IPS DF 6.9 (cell line): ENCODE measurements around the gene ATG16L2.
"Not testable (repeated sequence)": the region's sequence is repeated elsewhere in the genome, so short reads cannot be mapped to it uniquely, and the experiment has no call there.

Experiments
- DNase-seq: peaks from one replicate; pipeline ENCODE4 v3.0.0-alpha.2; 2013; ENCODE audit warnings: low read depth, low spot score
- H3K27ac ChIP-seq: one replicate; pipeline ENCODE4 v1.5.1; 2013; ENCODE audit warnings: low read length, control low read depth
- H3K27me3 ChIP-seq: 2 replicates; pipeline ENCODE4 v1.6.1; 2013; ENCODE audit warnings: mild to moderate bottlenecking, low read length; ENCODE audit not compliant: control insufficient read depth, insufficient read depth
- H3K36me3 ChIP-seq: 2 replicates; pipeline ENCODE4 v1.6.1; 2013; ENCODE audit warnings: low read length; ENCODE audit not compliant: control insufficient read depth, insufficient read depth
- H3K4me1 ChIP-seq: 2 replicates; pipeline ENCODE4 v1.6.1; 2013; ENCODE audit warnings: low read length; ENCODE audit not compliant: control insufficient read depth, insufficient read depth
- H3K4me3 ChIP-seq: 2 replicates; pipeline ENCODE4 v1.5.1; 2013; ENCODE audit warnings: mild to moderate bottlenecking, low read length
- H3K9me3 ChIP-seq: 2 replicates; pipeline ENCODE4 v1.6.1; 2013; ENCODE audit warnings: low read length, inconsistent platforms; ENCODE audit not compliant: control insufficient read depth, insufficient read depth
- WGBS: extraction: QIAGEN DNeasy Blood & Tissue Kit; methylation state at CpG from one replicate; pipeline ENCODE4 v1.1.7; 2013; ENCODE audit warnings: mixed read lengths, missing lambda C conversion rate; ENCODE audit not compliant: insufficient read length, insufficient coverage; 5-methylcytosine and 5-hydroxymethylcytosine counted together

The ATG16L2 gene

GRCh38 chr11:72848846-72849466 is 34.7 kb downstream of the ATG16L2 start:
- Histone ChIP-seq H3K36me3 (no peaks in the 10 kb centered on the region), H3K4me3 (no peak overlapping the region), H3K27me3 (no peaks in the 10 kb centered on the region), H3K4me1 (no peaks in the 10 kb centered on the region), H3K9me3 (no peaks in the 10 kb centered on the region), H3K27ac (no peak overlapping the region)
- no peak for DNase-seq
- WGBS, result no CpG with 5 or more reads among the region's 6 CpGs

GRCh38 chr11:72850832-72851231 is 36.6 kb downstream of the ATG16L2 start:
- Histone ChIP-seq H3K36me3 (no peaks in the 10 kb centered on the region), H3K4me1 (no peaks in the 10 kb centered on the region), H3K4me3 (no peak overlapping the region), H3K27ac (no peak overlapping the region), H3K9me3 (no peaks in the 10 kb centered on the region), H3K27me3 (no peaks in the 10 kb centered on the region)
- WGBS, result no CpG with 5 or more reads among the region's 3 CpGs
- no peak for DNase-seq

- DNase-seq, result no peak
- no peak overlapping the region for H3K4me3 ChIP-seq
- no peaks in the 10 kb centered on the region for H3K4me1 ChIP-seq
- no peaks in the 10 kb centered on the region for H3K9me3 ChIP-seq
- no peaks in the 10 kb centered on the region for H3K36me3 ChIP-seq
- no peaks in the 10 kb centered on the region for H3K27me3 ChIP-seq
- WGBS, result no CpG with 5 or more reads among the region's 4 CpGs
- H3K27ac ChIP-seq, result no peak overlapping the region
Measured at GRCh38 chr11:72851726-72852125, 37.5 kb downstream of the ATG16L2 start.

- no peaks in the 10 kb centered on the region for H3K4me1 ChIP-seq
- H3K27ac ChIP-seq, result no peak overlapping the region
- H3K36me3 ChIP-seq, result no peaks in the 10 kb centered on the region
- no peaks in the 10 kb centered on the region for H3K27me3 ChIP-seq
- no peak for DNase-seq
- H3K4me3 ChIP-seq, result no peak overlapping the region
- no CpG with 5 or more reads among the region's 3 CpGs for WGBS
- H3K9me3 ChIP-seq, result no peaks in the 10 kb centered on the region
Measured at GRCh38 chr11:72856065-72856464, 41.9 kb downstream of the ATG16L2 start.

- no peak overlapping the region for H3K27ac ChIP-seq
- no peaks in the 10 kb centered on the region for H3K36me3 ChIP-seq
- DNase-seq, result no peak
- no CpG with 5 or more reads among the region's 3 CpGs for WGBS
- H3K27me3 ChIP-seq, result no peaks in the 10 kb centered on the region
- H3K4me1 ChIP-seq, result no peaks in the 10 kb centered on the region
- H3K4me3 ChIP-seq, result no peak overlapping the region
- no peaks in the 10 kb centered on the region for H3K9me3 ChIP-seq
Measured at GRCh38 chr11:72856551-72857345, 42.5 kb downstream of the ATG16L2 start.

- WGBS, result no CpG with 5 or more reads among the region's 2 CpGs
- H3K9me3 ChIP-seq, H3K4me1 ChIP-seq, DNase-seq, H3K4me3 ChIP-seq, H3K27me3 ChIP-seq, H3K36me3 ChIP-seq, H3K27ac ChIP-seq: not testable (repeated sequence)
Measured at GRCh38 chr11:72858267-72858666, 44.1 kb downstream of the ATG16L2 start.

GRCh38 chr11:72859126-72859525 is 44.9 kb downstream of the ATG16L2 start:
- Histone ChIP-seq H3K36me3 (no peaks in the 10 kb centered on the region), H3K27me3 (no peaks in the 10 kb centered on the region), H3K4me1 (no peaks in the 10 kb centered on the region), H3K9me3 (no peaks in the 10 kb centered on the region), H3K4me3 (no peak overlapping the region), H3K27ac (no peak overlapping the region)
- no CpG with 5 or more reads among the region's 3 CpGs for WGBS
- DNase-seq, result no peak

GRCh38 chr11:72860010-72860409 is 45.8 kb downstream of the ATG16L2 start:
- no peak overlapping the region for H3K27ac ChIP-seq
- H3K36me3 ChIP-seq, result no peaks in the 10 kb centered on the region
- no peaks in the 10 kb centered on the region for H3K9me3 ChIP-seq
- WGBS, result no CpG with 5 or more reads among the region's 4 CpGs
- no peak for DNase-seq
- H3K4me3 ChIP-seq, result no peak overlapping the region
- no peaks in the 10 kb centered on the region for H3K4me1 ChIP-seq
- no peaks in the 10 kb centered on the region for H3K27me3 ChIP-seq

- no peaks in the 10 kb centered on the region for H3K36me3 ChIP-seq
- DNase-seq, result no peak
- WGBS, result no CpG with 5 or more reads among the region's 4 CpGs
Measured at GRCh38 chr11:72860592-72860991, 46.4 kb downstream of the ATG16L2 start.

GRCh38 chr11:72863091-72863490 is 48.9 kb downstream of the ATG16L2 start:
- Histone ChIP-seq H3K27me3 (no peaks in the 10 kb centered on the region), H3K27ac (no peak overlapping the region), H3K4me1 (no peaks in the 10 kb centered on the region), H3K4me3 (no peak overlapping the region), H3K9me3 (no peaks in the 10 kb centered on the region), H3K36me3 (no peaks in the 10 kb centered on the region)
- no CpG with 5 or more reads among the region's 1 CpG for WGBS
- DNase-seq, result no peak

More at GRCh38 chr11:72860592-72860991, 46.4 kb downstream of the ATG16L2 start:
- Histone ChIP-seq H3K4me3 (no peak overlapping the region), H3K9me3 (no peaks in the 10 kb centered on the region), H3K27ac (no peak overlapping the region), H3K4me1 (no peaks in the 10 kb centered on the region), H3K27me3 (no peaks in the 10 kb centered on the region)

GRCh38 chr11:72863916-72864315 is 49.7 kb downstream of the ATG16L2 start:
- Histone ChIP-seq H3K9me3 (no peaks in the 10 kb centered on the region), H3K4me1 (no peaks in the 10 kb centered on the region), H3K4me3 (no peak overlapping the region), H3K36me3 (no peaks in the 10 kb centered on the region), H3K27ac (no peak overlapping the region), H3K27me3 (no peaks in the 10 kb centered on the region)
- no peak for DNase-seq
- no CpG with 5 or more reads among the region's 1 CpG for WGBS
